Endodermal cell (in vitro differentiated cells): Measurements from ENCODE around the gene HSD3B2. TPM values are rescaled to one million over a fixed set of nuclear protein-coding genes. Genes with fewer than 3 reads are reported as not detected.

Experiments
- DNase-seq: peaks from one replicate; pipeline ENCODE4 v3.0.0-alpha.2; 2017
- H3K27ac ChIP-seq: 2 replicates; pipeline ENCODE4 v1.5.1; 2013; ENCODE audit warnings: mild to moderate bottlenecking, low read depth, low read length, moderate library complexity
- H3K27me3 ChIP-seq: 2 replicates; pipeline ENCODE4 v1.6.1; 2013; ENCODE audit warnings: mild to moderate bottlenecking, low read length, moderate library complexity; ENCODE audit not compliant: insufficient read depth, control insufficient read depth, poor library complexity, severe bottlenecking
- H3K36me3 ChIP-seq: 2 replicates; pipeline ENCODE4 v1.7.0; 2013; ENCODE audit warnings: mild to moderate bottlenecking, low read length, moderate library complexity; ENCODE audit not compliant: control insufficient read depth, insufficient read depth
- H3K4me1 ChIP-seq: one replicate; pipeline ENCODE4 v1.7.0; 2013; ENCODE audit warnings: low read length; ENCODE audit not compliant: control insufficient read depth, insufficient read depth
- H3K4me3 ChIP-seq: 2 replicates; pipeline ENCODE4 v1.5.1; 2013; ENCODE audit warnings: mild to moderate bottlenecking, low read length, moderate library complexity
- H3K9ac ChIP-seq: 2 replicates; pipeline ENCODE4 v1.6.1; 2013; ENCODE audit warnings: mild to moderate bottlenecking, low read length, moderate library complexity; ENCODE audit not compliant: poor library complexity, severe bottlenecking; ENCODE audit errors: extremely low read depth
- H3K9me3 ChIP-seq: 2 replicates; pipeline ENCODE4 v1.6.1; 2013; ENCODE audit warnings: mild to moderate bottlenecking, low read length, moderate library complexity; ENCODE audit not compliant: control insufficient read depth
- H3K27ac Mint-ChIP-seq: 2 replicates; pipeline ENCODE4 v1.8.0; 2020; ENCODE audit warnings: mixed read lengths
- H3K27me3 Mint-ChIP-seq: 2 replicates; pipeline ENCODE4 v1.8.0; 2021; ENCODE audit warnings: mild to moderate bottlenecking, mixed read lengths; ENCODE audit not compliant: insufficient read depth
- H3K36me3 Mint-ChIP-seq: 2 replicates; pipeline ENCODE4 v1.8.0; 2020; ENCODE audit warnings: low read depth, mixed read lengths
- H3K4me1 Mint-ChIP-seq: 2 replicates; pipeline ENCODE4 v1.8.0; 2020; ENCODE audit warnings: mixed read lengths
- H3K4me3 Mint-ChIP-seq: 2 replicates; pipeline ENCODE4 v1.8.0; 2020; ENCODE audit warnings: mild to moderate bottlenecking, moderate library complexity, mixed read lengths
- H3K9me3 Mint-ChIP-seq: 2 replicates; pipeline ENCODE4 v1.8.0; 2020; ENCODE audit warnings: mild to moderate bottlenecking, mixed read lengths
- CTCF ChIP-seq: fragments of 200-600 bp; sonication (generic); conservative IDR thresholded peaks from 2 replicates; pipeline ENCODE4 v1.5.0; 2021; ENCODE audit warnings: antibody characterized with exemption, mild to moderate bottlenecking
- WGBS, 2 experiments: methylation state at CpG; one replicate each; pipeline versions ENCODE4 v1.1.5 to v1.1.7; 2013; ENCODE audit warnings: missing lambda C conversion rate in 2 of 2, mixed read lengths in 1 of 2; ENCODE audit not compliant: insufficient coverage in 1 of 2, insufficient read length in 1 of 2; 5-methylcytosine and 5-hydroxymethylcytosine counted together
- total RNA-seq, 2 donors: library from RNA; stranded (reverse); fragmentation: NEBNext Ultra II Directional in 1 of 2; extraction: Animal tissue kit (Norgen Biotek cat#: 25700) in 1 of 2; gene quantifications; 2 replicates in 1 of 2; 3 replicates in 1 of 2; pipeline ENCODE4 v1.2.1, GENCODE V29; 2021

HSD3B2 gene
- total RNA-seq, 2 donors from 2014 or later, result not detected

DNA sequence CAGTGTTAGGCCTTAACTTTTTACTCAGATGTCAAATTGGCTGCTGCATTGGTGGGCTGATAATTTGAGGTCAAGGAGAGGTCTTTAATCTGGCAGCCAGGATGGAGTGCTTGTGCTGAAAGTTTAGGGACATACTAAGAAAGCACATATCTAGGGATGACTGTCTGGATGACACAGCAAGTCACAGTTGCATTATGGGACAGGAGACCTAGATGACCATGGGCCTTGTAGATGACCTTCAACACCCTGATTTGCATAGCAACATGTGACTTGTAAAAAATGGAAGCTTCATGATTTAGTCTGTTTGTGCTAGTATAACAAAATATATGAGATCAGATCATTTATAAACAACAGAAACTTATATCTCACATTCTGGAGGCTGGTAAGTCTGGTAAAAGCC, 18.0 kb upstream of the HSD3B2 start:
- Mint-ChIP-seq H3K36me3 (no peaks in the 10 kb centered on the region), H3K4me3 (no peak overlapping the region), H3K9me3 (peaks cover 2% of the 10 kb centered on the region), H3K27ac (no peak overlapping the region), H3K4me1 (no peaks in the 10 kb centered on the region), H3K27me3 (peaks cover 27% of the 10 kb centered on the region)
- Histone ChIP-seq H3K36me3 (no peaks in the 10 kb centered on the region), H3K27ac (no peak overlapping the region), H3K4me3 (no peak overlapping the region), H3K9ac (no peak overlapping the region), H3K27me3 (no peaks in the 10 kb centered on the region), H3K4me1 (no peaks in the 10 kb centered on the region), H3K9me3 (no peaks in the 10 kb centered on the region)
- no peak for TF ChIP-seq CTCF
- DNase-seq, result no peak

- WGBS, 2 experiments, result 88 to 89% methylated on average over 3 of the region's 3 CpGs
- H3K36me3 Mint-ChIP-seq, result no peaks in the 10 kb centered on the region
- no peak for TF ChIP-seq CTCF
- no peak overlapping the region for H3K4me3 Mint-ChIP-seq
- H3K9me3 ChIP-seq, result no peaks in the 10 kb centered on the region
- H3K27me3 ChIP-seq, result no peaks in the 10 kb centered on the region
- no peak overlapping the region for H3K4me3 ChIP-seq
- H3K36me3 ChIP-seq, result no peaks in the 10 kb centered on the region
- no peak overlapping the region for H3K27ac Mint-ChIP-seq
- H3K4me1 Mint-ChIP-seq, result no peaks in the 10 kb centered on the region
- no peaks in the 10 kb centered on the region for H3K4me1 ChIP-seq
- peaks cover 29% of the 10 kb centered on the region for H3K27me3 Mint-ChIP-seq
- no peak for DNase-seq
- peaks cover 2% of the 10 kb centered on the region for H3K9me3 Mint-ChIP-seq
- H3K9ac ChIP-seq, result no peak overlapping the region
- H3K27ac ChIP-seq, result no peak overlapping the region
These were observed 17.0 kb upstream of the HSD3B2 start for GRCh38 chr1:119397986-119398385.

DNA sequence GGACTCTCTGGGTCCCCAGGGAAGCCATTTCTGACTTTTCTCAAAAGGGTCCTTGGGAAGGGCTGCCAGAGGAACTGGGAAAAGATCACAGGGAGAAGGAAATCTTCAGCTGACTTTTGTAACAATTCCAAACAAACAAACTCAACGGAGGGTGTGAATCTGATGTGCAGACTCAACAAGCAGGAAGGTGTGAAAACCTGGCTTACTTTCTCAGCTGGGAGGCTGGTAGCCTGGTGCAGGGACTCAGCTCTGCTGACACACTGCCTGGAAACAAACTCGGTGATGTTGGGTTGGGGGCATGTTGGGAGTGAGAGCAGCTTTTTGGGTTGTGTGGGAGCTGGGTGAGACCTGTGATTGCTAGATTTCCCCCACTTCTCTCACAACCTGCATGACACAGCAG, 10.2 kb upstream of the HSD3B2 start:
- Histone ChIP-seq H3K4me1 (no peaks in the 10 kb centered on the region), H3K4me3 (no peak overlapping the region), H3K9me3 (peaks cover 18% of the 10 kb centered on the region), H3K9ac (no peak overlapping the region), H3K27me3 (peaks cover 4% of the 10 kb centered on the region), H3K27ac (no peak overlapping the region), H3K36me3 (no peaks in the 10 kb centered on the region)
- Mint-ChIP-seq H3K9me3 (peaks cover 12% of the 10 kb centered on the region), H3K4me1 (peaks cover 14% of the 10 kb centered on the region), H3K36me3 (no peaks in the 10 kb centered on the region), H3K4me3 (no peak overlapping the region), H3K27me3 (peaks cover 54% of the 10 kb centered on the region), H3K27ac (peak overlapping the region; percentile 33)
- 51 to 69% methylated on average over 2 of the region's 2 CpGs for WGBS, 2 experiments
- TF ChIP-seq CTCF, result no peak
- peak; percentile 74 for DNase-seq
